Type B pancreatic cell (in vitro differentiated cells): Measurements from ENCODE around the gene ETFBKMT. TPM values are rescaled to one million over a fixed set of nuclear protein-coding genes. Genes with fewer than 3 reads are reported as not detected.
A peak's percentile ranks its signal among the peaks of the same experiment; 100 is the strongest.

ENCODE experiments used
- DNase-seq: peaks from one replicate; pipeline ENCODE4 v3.0.0; 2021; ENCODE audit warnings: mixed read lengths; ENCODE audit not compliant: unreplicated experiment; ENCODE audit errors: extremely low spot score
- H3K27ac Mint-ChIP-seq: 2 replicates; pipeline ENCODE4 v1.8.0; 2021; ENCODE audit warnings: mild to moderate bottlenecking, mixed read lengths
- H3K27me3 Mint-ChIP-seq: 2 replicates; pipeline ENCODE4 v1.8.0; 2021; ENCODE audit warnings: mixed read lengths
- H3K36me3 Mint-ChIP-seq: 2 replicates; pipeline ENCODE4 v1.8.0; 2021; ENCODE audit warnings: mixed read lengths
- H3K4me1 Mint-ChIP-seq: one replicate; pipeline ENCODE4 v1.8.0; 2021; ENCODE audit warnings: mixed read lengths; ENCODE audit not compliant: unreplicated experiment
- H3K4me3 Mint-ChIP-seq: 2 replicates; pipeline ENCODE4 v1.8.0; 2021; ENCODE audit warnings: mild to moderate bottlenecking, mixed read lengths
- H3K9me3 Mint-ChIP-seq: 2 replicates; pipeline ENCODE4 v1.8.0; 2021; ENCODE audit warnings: mixed read lengths
- CTCF ChIP-seq: fragments of 200-600 bp; sonication (generic); conservative IDR thresholded peaks from 2 replicates; pipeline ENCODE4 v1.5.0; 2021; ENCODE audit warnings: antibody characterized with exemption, mild to moderate bottlenecking
- long read RNA-seq: library from polyadenylated mRNA; unstranded; transcript quantifications from one replicate; pipeline ENCODE4 v2.0.0, GENCODE V29; 2020
- total RNA-seq: library from RNA; stranded (reverse); gene quantifications from 2 replicates; pipeline ENCODE4 v1.2.1, GENCODE V29; 2021; ENCODE audit warnings: low replicate concordance

ETFBKMT gene
- 2.0 and 4.2 TPM in 2 replicates for total RNA-seq
- long read RNA-seq, full-length matches to known transcripts, result 10 of 12 reads
- long read RNA-seq, partial matches to known transcripts, result 1 of 12 reads
- long read RNA-seq, other reads (novel, unspliced or antisense), result 1 of 12 reads

- peak within 1 kb of the TSS; percentile 97 for H3K27ac Mint-ChIP-seq
- no peaks in the 10 kb centered on the region for H3K27me3 Mint-ChIP-seq
- H3K36me3 Mint-ChIP-seq, result peaks cover 8% of the 10 kb centered on the region
- peak within 1 kb of the TSS; percentile 97 for H3K4me3 Mint-ChIP-seq
- H3K9me3 Mint-ChIP-seq, result no peaks in the 10 kb centered on the region
- peaks cover 3% of the 10 kb centered on the region for H3K4me1 Mint-ChIP-seq
- peak; percentile 63 for TF ChIP-seq CTCF
- peak; percentile 83 for DNase-seq
Observed at GRCh38 chr12:31659087-31659942, at the start of gene ETFBKMT. TSS of gene ETFBKMT (plus strand) at chr12:31659688. CDS start at chr12:31661954, 2,266 bp downstream.

- H3K27ac Mint-ChIP-seq, result no peak overlapping the region
- DNase-seq, result no peak
- H3K4me1 Mint-ChIP-seq, result no peaks in the 10 kb centered on the region
- no peaks in the 10 kb centered on the region for H3K36me3 Mint-ChIP-seq
- H3K9me3 Mint-ChIP-seq, result no peaks in the 10 kb centered on the region
- H3K27me3 Mint-ChIP-seq, result peaks cover 3% of the 10 kb centered on the region
- no peak for TF ChIP-seq CTCF
- H3K4me3 Mint-ChIP-seq, result no peak overlapping the region
Observed at GRCh38 chr12:31612819-31613218, 46.7 kb upstream of the ETFBKMT start.

DNA sequence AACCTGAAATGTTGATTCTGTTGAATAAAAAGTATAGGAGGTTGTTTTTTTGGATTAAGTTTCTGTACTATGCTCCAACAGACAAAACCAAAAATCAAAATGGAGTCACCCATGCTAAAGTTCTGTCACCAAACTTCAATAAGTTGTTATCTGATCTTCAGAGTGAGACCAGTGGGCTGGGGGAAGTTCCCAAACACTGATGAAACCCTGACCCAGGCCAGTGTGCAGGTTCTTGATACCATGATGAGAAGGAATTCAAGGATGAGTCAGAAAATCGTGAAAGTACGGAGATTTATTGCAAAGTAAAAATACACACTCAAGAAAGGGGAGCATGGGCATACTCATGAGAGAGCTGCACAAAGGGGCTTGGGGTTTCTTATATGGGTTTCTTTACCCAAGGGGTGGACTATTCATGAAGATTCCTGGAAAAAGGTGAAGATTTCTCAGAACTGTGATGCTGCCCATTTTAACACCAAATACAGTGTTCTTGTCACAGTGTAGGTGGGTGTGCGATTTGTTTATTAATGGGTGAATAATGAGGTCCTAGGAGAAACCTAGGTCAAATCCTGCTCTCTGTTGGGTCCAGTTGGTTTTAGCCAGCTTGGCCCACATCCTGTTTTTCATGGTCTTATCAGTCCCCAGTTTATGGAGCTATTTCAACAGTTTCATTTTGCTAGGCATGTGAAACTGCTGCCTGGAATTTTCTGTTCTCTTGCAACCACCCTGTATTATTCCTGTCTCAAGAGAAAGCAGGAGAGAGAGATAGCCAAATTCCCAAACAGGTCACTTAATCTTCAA is 41.1 kb upstream of the ETFBKMT start:
- no peaks in the 10 kb centered on the region for H3K36me3 Mint-ChIP-seq
- H3K9me3 Mint-ChIP-seq, result no peaks in the 10 kb centered on the region
- H3K4me3 Mint-ChIP-seq, result no peak overlapping the region
- H3K27me3 Mint-ChIP-seq, result no peaks in the 10 kb centered on the region
- H3K27ac Mint-ChIP-seq, result no peak overlapping the region
- H3K4me1 Mint-ChIP-seq, result no peaks in the 10 kb centered on the region
- DNase-seq, result no peak
- TF ChIP-seq CTCF, result no peak

DNA sequence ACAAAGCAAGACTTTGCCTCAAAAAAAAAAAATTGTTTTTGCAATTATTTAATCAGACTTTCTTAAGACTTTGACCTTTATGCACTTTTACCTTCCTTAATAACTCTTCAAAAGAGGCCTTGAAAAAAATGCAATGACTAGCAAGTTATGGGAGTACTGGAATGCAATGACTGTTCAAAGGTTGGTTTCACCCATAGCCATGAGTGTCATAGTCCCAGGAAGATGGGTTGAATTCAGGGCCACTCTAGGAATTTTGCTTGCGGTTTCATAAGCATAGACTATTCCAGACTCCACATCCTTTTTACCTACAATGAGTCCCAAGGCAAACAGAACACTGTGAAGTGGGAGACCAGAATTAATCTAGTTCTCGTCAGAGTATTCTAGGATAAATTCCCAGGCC is 39.2 kb upstream of the ETFBKMT start:
- TF ChIP-seq CTCF, result no peak
- Mint-ChIP-seq H3K27me3 (no peaks in the 10 kb centered on the region), H3K36me3 (no peaks in the 10 kb centered on the region), H3K4me3 (no peak overlapping the region), H3K27ac (peak overlapping the region; percentile 52), H3K9me3 (no peaks in the 10 kb centered on the region), H3K4me1 (no peaks in the 10 kb centered on the region)
- DNase-seq, result no peak

DNA sequence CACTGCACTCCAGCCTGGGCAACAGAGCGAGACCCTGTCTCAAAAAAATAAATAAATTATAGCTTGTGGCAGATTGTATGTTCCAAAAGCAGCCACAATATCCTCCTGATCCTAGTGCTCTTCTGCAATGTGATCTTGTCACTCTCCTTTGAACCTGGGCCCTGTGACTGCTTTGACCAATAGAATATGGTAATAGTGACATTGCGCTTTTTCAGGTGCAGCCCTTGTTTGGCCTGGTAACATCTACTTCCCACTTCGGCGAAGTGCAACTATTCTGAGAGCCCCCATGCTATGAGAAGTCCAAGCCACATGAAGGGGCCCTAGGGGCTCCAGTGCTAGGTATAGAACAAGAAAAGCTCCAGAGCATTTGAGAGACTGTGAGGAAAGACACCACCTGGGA is 37.5 kb upstream of the ETFBKMT start:
- Mint-ChIP-seq H3K27me3 (no peaks in the 10 kb centered on the region), H3K4me3 (no peak overlapping the region), H3K27ac (no peak overlapping the region), H3K4me1 (no peaks in the 10 kb centered on the region), H3K36me3 (no peaks in the 10 kb centered on the region), H3K9me3 (no peaks in the 10 kb centered on the region)
- no peak for TF ChIP-seq CTCF
- DNase-seq, result no peak
